GM12875 (cell line): ENCODE data around the gene IQSEC3.
"Not testable (repeated sequence)": the region's sequence is repeated elsewhere in the genome, so short reads cannot be mapped to it uniquely, and the experiment has no call there.

ENCODE experiments used
- H3K4me3 ChIP-seq: one replicate; pipeline ENCODE4 v1.5.1; 2011; ENCODE audit warnings: low read depth, low read length, control low read depth
- CTCF ChIP-seq: IDR thresholded peaks from 2 replicates; pipeline ENCODE4 v1.5.1; 2011; ENCODE audit warnings: low read depth, mild to moderate bottlenecking, control low read depth, inconsistent platforms, low read length, moderate library complexity, borderline replicate concordance; ENCODE audit not compliant: insufficient read depth

IQSEC3 gene

GRCh38 chr12:213527-213932, 147.0 kb downstream of the IQSEC3 start:
- no peak overlapping the region for H3K4me3 ChIP-seq
- TF ChIP-seq CTCF, result no peak

GRCh38 chr12:214003-214741, 147.6 kb downstream of the IQSEC3 start, which contains the start of gene SLC6A12:
Gene SLC6A12, minus strand, starts transcription at chr12:214157. Its CDS starts 4,171 bp downstream, at chr12:209986.
- H3K4me3 ChIP-seq, result no peak within 1 kb of the TSS
- TF ChIP-seq CTCF, result no peak

GRCh38 chr12:215116-215515, 148.5 kb downstream of the IQSEC3 start:
- no peak overlapping the region for H3K4me3 ChIP-seq
- TF ChIP-seq CTCF, result no peak

GRCh38 chr12:217029-217428, 150.5 kb downstream of the IQSEC3 start:
- H3K4me3 ChIP-seq, result not testable (repeated sequence)

- H3K4me3 ChIP-seq, result no peak overlapping the region
- TF ChIP-seq CTCF, result no peak
These were observed 151.7 kb downstream of the IQSEC3 start for GRCh38 chr12:218221-218620.

- no peak overlapping the region for H3K4me3 ChIP-seq
- no peak for TF ChIP-seq CTCF
These were observed 152.4 kb downstream of the IQSEC3 start for GRCh38 chr12:218728-219590.

GRCh38 chr12:219891-220352, 153.4 kb downstream of the IQSEC3 start:
- no peak overlapping the region for H3K4me3 ChIP-seq
- TF ChIP-seq CTCF, result peak; percentile 90
